NCI-H1436 treated with DMSO at 0.1 percent for 48 hours (cell line): ENCODE results near the gene INPP5F.

Experiments
- DNase-seq: peaks from one replicate; lab custom pipeline; 2025; lab: John Stamatoyannopoulos, UW

Gene INPP5F

GRCh38 chr10:119818889-119819270, 93.0 kb downstream of the INPP5F start:
- no peak for DNase-seq

GRCh38 chr10:119821182-119821581, 95.3 kb downstream of the INPP5F start:
- no peak for DNase-seq

GRCh38 chr10:119824299-119824698, 98.4 kb downstream of the INPP5F start:
- DNase-seq: no peak

GRCh38 chr10:119826771-119827170, 100.9 kb downstream of the INPP5F start:
- DNase-seq: no peak

GRCh38 chr10:119827430-119827829, 101.6 kb downstream of the INPP5F start:
- DNase-seq: no peak

- no peak for DNase-seq
Observed at GRCh38 chr10:119829429-119829828, 103.6 kb downstream of the INPP5F start.

- DNase-seq: no peak
Observed at GRCh38 chr10:119830851-119831250, 105.0 kb downstream of the INPP5F start.

- DNase-seq: no peak
Observed at GRCh38 chr10:119831656-119832055, 105.8 kb downstream of the INPP5F start.

GRCh38 chr10:119832951-119833350, 107.1 kb downstream of the INPP5F start:
- DNase-seq: no peak

- DNase-seq: no peak
Observed at GRCh38 chr10:119834188-119834587, 108.3 kb downstream of the INPP5F start.

- DNase-seq: no peak
Observed at GRCh38 chr10:119845656-119846055, 119.8 kb downstream of the INPP5F start.

- DNase-seq: no peak
Observed at GRCh38 chr10:119849031-119849789, 123.4 kb downstream of the INPP5F start.

- DNase-seq: no peak
Observed at GRCh38 chr10:119849944-119850343, 124.1 kb downstream of the INPP5F start.

GRCh38 chr10:119852277-119852676, 126.4 kb downstream of the INPP5F start:
- no peak for DNase-seq

GRCh38 chr10:119852822-119853221, 127.0 kb downstream of the INPP5F start:
- no peak for DNase-seq

GRCh38 chr10:119853574-119853973, 127.7 kb downstream of the INPP5F start:
- no peak for DNase-seq

GRCh38 chr10:119858063-119858462, 132.2 kb downstream of the INPP5F start:
- DNase-seq: no peak

- DNase-seq: no peak
Observed at GRCh38 chr10:119859420-119860258, 133.8 kb downstream of the INPP5F start.

GRCh38 chr10:119860866-119861607, 135.2 kb downstream of the INPP5F start:
- DNase-seq: no peak

GRCh38 chr10:119862524-119862923, 136.7 kb downstream of the INPP5F start:
- DNase-seq: no peak

- DNase-seq: no peak
Observed at GRCh38 chr10:119863951-119864565, 138.2 kb downstream of the INPP5F start.

GRCh38 chr10:119865699-119866240, 139.9 kb downstream of the INPP5F start:
- no peak for DNase-seq
